H4 (cell line): ENCODE results near the gene PRIMPOL. TPM values are rescaled to one million over a fixed set of nuclear protein-coding genes. Genes with fewer than 3 reads are reported as not detected.
"Not testable (repeated sequence)": the region's sequence is repeated elsewhere in the genome, so short reads cannot be mapped to it uniquely, and the experiment has no call there.

Experiments used
- DNase-seq: peaks from one replicate; pipeline ENCODE4 v3.0.0-alpha.2; 2015; ENCODE audit warnings: low spot score
- total RNA-seq: library from RNA; depleted of rRNA; stranded (reverse); fragments of >200 nt; shearing (Covaris generic); gene quantifications from 2 replicates; pipeline ENCODE4 v1.2.3, GENCODE V29; 2014; rRNA removed

Gene PRIMPOL
- total RNA-seq = 26.9 and 30.4 TPM in 2 replicates

GRCh38 chr4:184649026-184649970 is at the start of gene PRIMPOL, which contains the start of gene CASP3:
Gene PRIMPOL (plus strand): TSS chr4:184649738. CDS start chr4:184657141, 7,403 bp downstream.
Gene CASP3 (minus strand): TSS chr4:184649447. CDS start chr4:184638453, 10,994 bp downstream.
- DNase-seq = peak; percentile 84

GRCh38 chr4:184600982-184601381 is 48.6 kb upstream of the PRIMPOL start:
- not testable (repeated sequence) for DNase-seq

GRCh38 chr4:184602857-184603256 is 46.7 kb upstream of the PRIMPOL start:
- not testable (repeated sequence) for DNase-seq

GRCh38 chr4:184607429-184607828 is 42.1 kb upstream of the PRIMPOL start:
- not testable (repeated sequence) for DNase-seq

GRCh38 chr4:184612074-184612473 is 37.5 kb upstream of the PRIMPOL start:
- DNase-seq = no peak

- no peak for DNase-seq
Measured at GRCh38 chr4:184613405-184613804, 36.1 kb upstream of the PRIMPOL start.

GRCh38 chr4:184614509-184614908 is 35.0 kb upstream of the PRIMPOL start:
- DNase-seq = no peak

- DNase-seq = not testable (repeated sequence)
Measured at GRCh38 chr4:184616168-184616567, 33.4 kb upstream of the PRIMPOL start.

GRCh38 chr4:184616633-184617551 is 32.6 kb upstream of the PRIMPOL start:
- DNase-seq = no peak

GRCh38 chr4:184617600-184618196 is 31.8 kb upstream of the PRIMPOL start:
- no peak for DNase-seq

GRCh38 chr4:184620212-184620867 is 29.2 kb upstream of the PRIMPOL start:
- no peak for DNase-seq

- DNase-seq = no peak
Measured at GRCh38 chr4:184621518-184621917, 28.0 kb upstream of the PRIMPOL start.

- DNase-seq = not testable (repeated sequence)
Measured at GRCh38 chr4:184624504-184624903, 25.0 kb upstream of the PRIMPOL start.

GRCh38 chr4:184624972-184625554 is 24.5 kb upstream of the PRIMPOL start:
- DNase-seq = no peak

GRCh38 chr4:184625783-184626596 is 23.5 kb upstream of the PRIMPOL start:
- DNase-seq = not testable (repeated sequence)

- DNase-seq = no peak
Measured at GRCh38 chr4:184628103-184628502, 21.4 kb upstream of the PRIMPOL start.

GRCh38 chr4:184632842-184633241 is 16.7 kb upstream of the PRIMPOL start:
- DNase-seq = no peak

- no peak for DNase-seq
Measured at GRCh38 chr4:184635381-184635780, 14.2 kb upstream of the PRIMPOL start.

- no peak for DNase-seq
Measured at GRCh38 chr4:184636144-184636543, 13.4 kb upstream of the PRIMPOL start.

- DNase-seq = no peak
Measured at GRCh38 chr4:184636897-184637296, 12.6 kb upstream of the PRIMPOL start.
